Thyroid gland (tissue), 4 donors: Measurements from ENCODE around the gene SLC8A2. TPM values are rescaled to one million over a fixed set of nuclear protein-coding genes. Genes with fewer than 3 reads are reported as not detected.
"Not testable (repeated sequence)": the region's sequence is repeated elsewhere in the genome, so short reads cannot be mapped to it uniquely, and the experiment has no call there.

Experiments
- DNase-seq, 2 donors: peaks; one replicate each; pipeline ENCODE4 v3.0.0-alpha.2; 2019
- H3K27ac ChIP-seq, 3 donors: fragments of 200-600 bp; sonication (generic); 1 replicate in 2 of 3; 2 replicates in 1 of 3; pipeline ENCODE4 v1.5.1; 2016 to 2019; ENCODE audit warnings: mild to moderate bottlenecking in 1 of 3, moderate library complexity in 1 of 3
- H3K27me3 ChIP-seq: fragments of 200-600 bp; sonication (generic); one replicate; pipeline ENCODE4 v1.5.1; 2019
- H3K36me3 ChIP-seq, 2 donors: fragments of 200-600 bp; sonication (generic); one replicate each; pipeline ENCODE4 v1.5.1; 2016 to 2019
- H3K4me1 ChIP-seq, 2 donors: fragments of 200-600 bp; sonication (generic); one replicate each; pipeline ENCODE4 v1.5.1; 2017 to 2019
- H3K4me3 ChIP-seq, 3 donors: fragments of 200-600 bp; sonication (generic); replicated peaks in 1 of 3; 1 replicate in 2 of 3; 2 replicates in 1 of 3; pipeline ENCODE4 v1.5.1; 2016; ENCODE audit warnings: mild to moderate bottlenecking in 1 of 3
- H3K9me3 ChIP-seq: fragments of 200-600 bp; sonication (generic); one replicate; pipeline ENCODE4 v1.5.1; 2017
- CTCF ChIP-seq, 6 experiments: fragments of 200-600 bp in 3 of 6; fragments of 450-650 bp in 3 of 6; sonication (generic) in 3 of 6; IDR thresholded peaks; one replicate each; pipeline ENCODE4 v1.5.1; 2016 to 2019; ENCODE audit warnings: antibody characterized with exemption in 6 of 6, mild to moderate bottlenecking in 2 of 6, inconsistent platforms in 1 of 6, moderate library complexity in 1 of 6
- POLR2A ChIP-seq, 2 donors: fragments of 450-650 bp; IDR thresholded peaks; one replicate each; pipeline ENCODE4 v1.6.1; 2017; ENCODE audit warnings: antibody characterized with exemption in 2 of 2, mild to moderate bottlenecking in 2 of 2, moderate library complexity in 1 of 2
- WGBS, 2 donors: methylation state at CpG; one replicate each; pipeline ENCODE4 v1.1.5; 2017; 5-methylcytosine and 5-hydroxymethylcytosine counted together
- intact Hi-C: fragments of 100-400 bp; cut with DNase I; formaldehyde crosslinking; loops from one replicate; pipeline ENCODE4 v1.15.1; 2023
- total RNA-seq, 4 donors: library from RNA; depleted of rRNA; stranded (reverse); fragments of >200 nt; gene quantifications; one replicate each; pipeline ENCODE4 v1.2.3, GENCODE V29; 2016

The SLC8A2 gene
- total RNA-seq, 4 donors from 2014 or later, result 0.29 to 0.59 TPM; not detected in 2

- Histone ChIP-seq H3K9me3 (no peaks in the 10 kb centered on the region), H3K27me3 (no peaks in the 10 kb centered on the region), H3K4me1 (peaks cover 5 to 23% of the 10 kb centered on the region in 2 donors), H3K36me3 (peaks cover 16 to 22% of the 10 kb centered on the region in 2 donors), H3K27ac (no peak overlapping the region), H3K4me3 (no peak overlapping the region)
- no peak for DNase-seq
- TF ChIP-seq CTCF (IDR thresholded peaks at IDR 0.05), result no peak
- TF ChIP-seq POLR2A (IDR thresholded peaks at IDR 0.05), result no peak
- intact Hi-C loops, result no loop called here
- 87 to 94% methylated on average over 12 to 16 of the region's 19 CpGs for WGBS, 2 donors
These were observed 16.1 kb upstream of the SLC8A2 start for GRCh38 chr19:47487551-47488515.

GRCh38 chr19:47486900-47487299, 15.2 kb upstream of the SLC8A2 start:
- DNase-seq, result no peak

GRCh38 chr19:47486220-47486619, 14.5 kb upstream of the SLC8A2 start:
- H3K9me3 ChIP-seq, H3K27ac ChIP-seq, intact Hi-C loops, H3K4me3 ChIP-seq, H3K27me3 ChIP-seq, DNase-seq: not testable (repeated sequence)
- H3K36me3 ChIP-seq, result peaks cover 9 to 14% of the 10 kb centered on the region in 2 donors
- peaks cover 5 to 21% of the 10 kb centered on the region in 2 donors for H3K4me1 ChIP-seq
- WGBS, 2 donors, result 88 to 89% methylated on average over 13 of the region's 13 CpGs

More at GRCh38 chr19:47486900-47487299, 15.2 kb upstream of the SLC8A2 start:
- no peak overlapping the region for H3K27ac ChIP-seq
- H3K27me3 ChIP-seq, result no peaks in the 10 kb centered on the region
- peaks cover 14% of the 10 kb centered on the region in 2 donors for H3K36me3 ChIP-seq
- H3K4me3 ChIP-seq, result no peak overlapping the region
- H3K4me1 ChIP-seq, result peaks cover 5 to 23% of the 10 kb centered on the region in 2 donors
- WGBS, 2 donors, result 80 to 85% methylated on average over 5 to 9 of the region's 9 CpGs
- no peak for TF ChIP-seq POLR2A (IDR thresholded peaks at IDR 0.05)
- no peak for TF ChIP-seq CTCF (IDR thresholded peaks at IDR 0.05)
- H3K9me3 ChIP-seq, result no peaks in the 10 kb centered on the region
- intact Hi-C loops, result no loop called here

- intact Hi-C loops, result no loop called here
These were observed 13.5 kb upstream of the SLC8A2 start for GRCh38 chr19:47485210-47485609.

More at GRCh38 chr19:47485210-47485609, 13.5 kb upstream of the SLC8A2 start:
- H3K4me3 ChIP-seq, result no peak overlapping the region
- TF ChIP-seq CTCF (IDR thresholded peaks at IDR 0.05), result no peak
- no peak for TF ChIP-seq POLR2A (IDR thresholded peaks at IDR 0.05)
- peaks cover 9 to 14% of the 10 kb centered on the region in 2 donors for H3K36me3 ChIP-seq
- H3K27me3 ChIP-seq, result no peaks in the 10 kb centered on the region
- peaks cover 5 to 15% of the 10 kb centered on the region in 2 donors for H3K4me1 ChIP-seq
- H3K9me3 ChIP-seq, result no peaks in the 10 kb centered on the region
- H3K27ac ChIP-seq, result peak overlapping the region in 1 of 3 donors; percentile 75
- no peak for DNase-seq
- WGBS, 2 donors, result 85 to 90% methylated on average over 6 of the region's 6 CpGs
